Neural cell (in vitro differentiated cells): ENCODE data around the gene AMFR. TPM values are rescaled to one million over a fixed set of nuclear protein-coding genes. Genes with fewer than 3 reads are reported as not detected.
"Not testable (repeated sequence)": the region's sequence is repeated elsewhere in the genome, so short reads cannot be mapped to it uniquely, and the experiment has no call there.

ENCODE experiments used
- H2AFZ ChIP-seq: fragments of 200-600, 300-800 bp; sonication (generic), shearing (Covaris generic); 2 replicates; pipeline ENCODE4 v1.6.0; 2014; ENCODE audit warnings: low read depth, mild to moderate bottlenecking, antibody characterized with exemption, low read length, moderate library complexity
- H3F3A ChIP-seq: fragments of 200-600 bp; shearing (Covaris generic); 2 replicates; pipeline ENCODE4 v1.6.1; 2016; ENCODE audit warnings: mild to moderate bottlenecking, moderate library complexity, mixed read lengths, antibody characterized with exemption, low read length; ENCODE audit not compliant: insufficient read depth, poor library complexity, severe bottlenecking
- H3K27ac ChIP-seq: fragments of 200-600, 300-800 bp; sonication (generic), shearing (Covaris generic); 2 replicates; pipeline ENCODE4 v1.5.1; 2014; ENCODE audit warnings: mild to moderate bottlenecking, low read length, moderate library complexity
- H3K27me3 ChIP-seq: fragments of 300-800, 200-600 bp; sonication (generic), shearing (Covaris generic); 2 replicates; pipeline ENCODE4 v1.6.0; 2014; ENCODE audit warnings: mild to moderate bottlenecking, low read depth, low read length, moderate library complexity; ENCODE audit not compliant: insufficient read depth
- H3K36me3 ChIP-seq: fragments of 300-800, 200-600 bp; sonication (generic), shearing (Covaris generic); 2 replicates; pipeline ENCODE4 v1.5.1; 2014; ENCODE audit warnings: mild to moderate bottlenecking, antibody characterized with exemption, low read length, moderate library complexity; ENCODE audit not compliant: insufficient read depth
- H3K4me2 ChIP-seq: fragments of 300-800, 200-600 bp; sonication (generic), shearing (Covaris generic); 2 replicates; pipeline ENCODE4 v1.6.0; 2014; ENCODE audit warnings: mild to moderate bottlenecking, low read length
- H3K4me3 ChIP-seq: fragments of 300-800, 200-600 bp; sonication (generic), shearing (Covaris generic); 2 replicates; pipeline ENCODE4 v1.5.1; 2014; ENCODE audit warnings: mild to moderate bottlenecking, low read length, moderate library complexity
- H3K79me2 ChIP-seq: fragments of 200-600 bp; shearing (Covaris generic); replicated peaks from 2 replicates; pipeline ENCODE4 v1.6.0; 2014; ENCODE audit warnings: mild to moderate bottlenecking, low read length, moderate library complexity; ENCODE audit not compliant: insufficient read depth
- H3K9ac ChIP-seq: fragments of 300-800, 200-600 bp; sonication (generic), shearing (Covaris generic); 2 replicates; pipeline ENCODE4 v1.6.1; 2016; ENCODE audit warnings: mild to moderate bottlenecking, low read length, mixed read lengths
- H3K9me2 ChIP-seq: fragments of 200-600 bp; shearing (Covaris generic); 2 replicates; pipeline ENCODE4 v1.6.1; 2016; ENCODE audit warnings: mild to moderate bottlenecking, low read length, mixed read lengths; ENCODE audit not compliant: insufficient read depth
- H3K9me3 ChIP-seq: fragments of 200-600, 300-800 bp; sonication (generic), shearing (Covaris generic); 2 replicates; pipeline ENCODE4 v1.6.1; 2016; ENCODE audit warnings: mild to moderate bottlenecking, mixed run types, low read length, moderate library complexity, mixed read lengths
- H4K20me1 ChIP-seq: fragments of 200-600 bp; shearing (Covaris generic); 2 replicates; pipeline ENCODE4 v1.6.1; 2016; ENCODE audit warnings: mild to moderate bottlenecking, mixed run types; ENCODE audit not compliant: insufficient read depth
- EP300 ChIP-seq: fragments of 450-650 bp; conservative IDR thresholded peaks from 2 replicates; pipeline ENCODE4 v1.6.1; 2014; ENCODE audit warnings: antibody characterized with exemption, mild to moderate bottlenecking, moderate library complexity; ENCODE audit not compliant: poor library complexity, severe bottlenecking
- EZH2 ChIP-seq: fragments of 200-600, 300-800 bp; shearing (Covaris generic), sonication (generic); IDR thresholded peaks from 2 replicates; pipeline ENCODE4 v1.6.1; 2014; ENCODE audit warnings: antibody characterized with exemption, low read length, borderline replicate concordance, mild to moderate bottlenecking; ENCODE audit not compliant: insufficient read depth, poor library complexity, severe bottlenecking
- MXI1 ChIP-seq: fragments of 450-650 bp; conservative IDR thresholded peaks from 2 replicates; pipeline ENCODE4 v1.6.1; 2014; ENCODE audit warnings: antibody characterized with exemption, mild to moderate bottlenecking; ENCODE audit not compliant: poor library complexity, severe bottlenecking
- RAD21 ChIP-seq: fragments of 450-650 bp; conservative IDR thresholded peaks from 2 replicates; pipeline ENCODE4 v1.6.1; 2014; ENCODE audit warnings: antibody characterized with exemption, mild to moderate bottlenecking, moderate library complexity
- SMC3 ChIP-seq: fragments of 450-650 bp; conservative IDR thresholded peaks from 2 replicates; pipeline ENCODE4 v1.6.1; 2014; ENCODE audit warnings: antibody characterized with exemption, mild to moderate bottlenecking, moderate library complexity; ENCODE audit not compliant: poor library complexity
- TAF1 ChIP-seq: IDR thresholded peaks from 2 replicates; pipeline ENCODE4 v1.6.1; 2012; ENCODE audit warnings: low read depth
- polyA plus RNA-seq: library from polyadenylated mRNA; depleted of rRNA; stranded (reverse); fragments of >200 nt; gene quantifications from 2 replicates; pipeline ENCODE4 v1.2.3, GENCODE V29; 2014
- TF ChIP-seq, protein P1 (sequence below): fragments of 450-650 bp; IDR thresholded peaks from 2 replicates; pipeline ENCODE4 v1.5.1; 2014; ENCODE audit warnings: antibody characterized with exemption, mild to moderate bottlenecking, moderate library complexity; ENCODE audit not compliant: poor library complexity, severe bottlenecking
- TF ChIP-seq, protein P2 (sequence below): IDR thresholded peaks from 2 replicates; pipeline ENCODE4 v1.6.1; 2012; ENCODE audit warnings: borderline replicate concordance

Gene AMFR
- polyA plus RNA-seq, 1 donor from 2014 or later, result 101 TPM

DNA sequence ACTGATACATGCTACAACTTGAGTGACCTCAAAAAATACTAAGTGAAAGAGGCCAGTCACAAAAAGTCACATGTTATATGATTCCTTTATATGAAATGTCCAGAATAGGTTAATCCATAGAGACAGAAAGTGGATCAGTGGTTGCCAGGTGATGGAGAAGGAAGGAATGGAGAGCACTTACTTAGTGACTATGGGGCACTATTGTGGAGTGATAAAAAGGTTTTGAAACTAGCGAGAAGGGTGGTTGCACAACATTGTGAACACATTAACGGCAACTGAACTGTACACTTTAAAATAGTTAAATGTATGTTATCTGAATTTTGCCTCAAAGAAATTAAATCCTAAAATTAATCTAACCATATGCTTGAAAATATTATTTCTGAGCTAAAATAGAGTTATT, 25.9 kb downstream of the AMFR start:
- H3K9me2 ChIP-seq, result no peaks in the 10 kb centered on the region
- no peaks in the 10 kb centered on the region for H3K79me2 ChIP-seq
- H3F3A ChIP-seq, result no peaks in the 10 kb centered on the region
- no peak overlapping the region for H3K9ac ChIP-seq
- H3K4me3 ChIP-seq, result no peak overlapping the region
- H3K4me2 ChIP-seq, result no peak overlapping the region
- H3K36me3 ChIP-seq, result peaks cover 11% of the 10 kb centered on the region
- H3K27me3 ChIP-seq, result no peaks in the 10 kb centered on the region
- H3K9me3 ChIP-seq, result no peaks in the 10 kb centered on the region
- H4K20me1 ChIP-seq, result no peaks in the 10 kb centered on the region
- H3K27ac ChIP-seq, result no peak overlapping the region
- H2AFZ ChIP-seq, result no peak overlapping the region
- no peak for TF ChIP-seq MXI1
- no peak for TF ChIP-seq EZH2
- no peak for TF ChIP-seq TAF1
- TF ChIP-seq, protein P1, sequence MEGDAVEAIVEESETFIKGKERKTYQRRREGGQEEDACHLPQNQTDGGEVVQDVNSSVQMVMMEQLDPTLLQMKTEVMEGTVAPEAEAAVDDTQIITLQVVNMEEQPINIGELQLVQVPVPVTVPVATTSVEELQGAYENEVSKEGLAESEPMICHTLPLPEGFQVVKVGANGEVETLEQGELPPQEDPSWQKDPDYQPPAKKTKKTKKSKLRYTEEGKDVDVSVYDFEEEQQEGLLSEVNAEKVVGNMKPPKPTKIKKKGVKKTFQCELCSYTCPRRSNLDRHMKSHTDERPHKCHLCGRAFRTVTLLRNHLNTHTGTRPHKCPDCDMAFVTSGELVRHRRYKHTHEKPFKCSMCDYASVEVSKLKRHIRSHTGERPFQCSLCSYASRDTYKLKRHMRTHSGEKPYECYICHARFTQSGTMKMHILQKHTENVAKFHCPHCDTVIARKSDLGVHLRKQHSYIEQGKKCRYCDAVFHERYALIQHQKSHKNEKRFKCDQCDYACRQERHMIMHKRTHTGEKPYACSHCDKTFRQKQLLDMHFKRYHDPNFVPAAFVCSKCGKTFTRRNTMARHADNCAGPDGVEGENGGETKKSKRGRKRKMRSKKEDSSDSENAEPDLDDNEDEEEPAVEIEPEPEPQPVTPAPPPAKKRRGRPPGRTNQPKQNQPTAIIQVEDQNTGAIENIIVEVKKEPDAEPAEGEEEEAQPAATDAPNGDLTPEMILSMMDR, result no peak

DNA sequence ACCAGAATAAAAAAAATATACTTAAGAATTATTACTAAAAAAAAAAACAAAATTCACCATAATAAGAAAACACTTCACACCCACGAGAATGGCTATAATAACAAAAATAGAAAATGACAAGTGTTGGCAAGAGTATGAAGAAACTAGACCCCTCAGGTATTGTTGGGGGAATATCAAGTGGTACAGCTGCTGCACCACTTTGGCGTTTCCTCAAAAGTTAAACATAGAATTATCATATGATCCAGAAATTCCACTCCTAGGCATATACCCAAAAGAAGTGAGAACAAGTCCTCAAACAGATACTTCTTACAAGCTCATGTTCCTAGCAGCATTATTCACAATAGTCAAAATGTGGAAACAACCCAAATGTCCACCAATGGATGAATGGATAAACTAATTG, 26.3 kb downstream of the AMFR start:
- TF ChIP-seq MXI1, result no peak
- TF ChIP-seq, protein P2, sequence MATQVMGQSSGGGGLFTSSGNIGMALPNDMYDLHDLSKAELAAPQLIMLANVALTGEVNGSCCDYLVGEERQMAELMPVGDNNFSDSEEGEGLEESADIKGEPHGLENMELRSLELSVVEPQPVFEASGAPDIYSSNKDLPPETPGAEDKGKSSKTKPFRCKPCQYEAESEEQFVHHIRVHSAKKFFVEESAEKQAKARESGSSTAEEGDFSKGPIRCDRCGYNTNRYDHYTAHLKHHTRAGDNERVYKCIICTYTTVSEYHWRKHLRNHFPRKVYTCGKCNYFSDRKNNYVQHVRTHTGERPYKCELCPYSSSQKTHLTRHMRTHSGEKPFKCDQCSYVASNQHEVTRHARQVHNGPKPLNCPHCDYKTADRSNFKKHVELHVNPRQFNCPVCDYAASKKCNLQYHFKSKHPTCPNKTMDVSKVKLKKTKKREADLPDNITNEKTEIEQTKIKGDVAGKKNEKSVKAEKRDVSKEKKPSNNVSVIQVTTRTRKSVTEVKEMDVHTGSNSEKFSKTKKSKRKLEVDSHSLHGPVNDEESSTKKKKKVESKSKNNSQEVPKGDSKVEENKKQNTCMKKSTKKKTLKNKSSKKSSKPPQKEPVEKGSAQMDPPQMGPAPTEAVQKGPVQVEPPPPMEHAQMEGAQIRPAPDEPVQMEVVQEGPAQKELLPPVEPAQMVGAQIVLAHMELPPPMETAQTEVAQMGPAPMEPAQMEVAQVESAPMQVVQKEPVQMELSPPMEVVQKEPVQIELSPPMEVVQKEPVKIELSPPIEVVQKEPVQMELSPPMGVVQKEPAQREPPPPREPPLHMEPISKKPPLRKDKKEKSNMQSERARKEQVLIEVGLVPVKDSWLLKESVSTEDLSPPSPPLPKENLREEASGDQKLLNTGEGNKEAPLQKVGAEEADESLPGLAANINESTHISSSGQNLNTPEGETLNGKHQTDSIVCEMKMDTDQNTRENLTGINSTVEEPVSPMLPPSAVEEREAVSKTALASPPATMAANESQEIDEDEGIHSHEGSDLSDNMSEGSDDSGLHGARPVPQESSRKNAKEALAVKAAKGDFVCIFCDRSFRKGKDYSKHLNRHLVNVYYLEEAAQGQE, result no peak
- no peak for TF ChIP-seq EP300
- TF ChIP-seq SMC3, result no peak
- no peak for TF ChIP-seq EZH2
- no peak for TF ChIP-seq TAF1
- no peak for TF ChIP-seq RAD21
- no peaks in the 10 kb centered on the region for H3K79me2 ChIP-seq
- H3K27me3 ChIP-seq, result no peaks in the 10 kb centered on the region
- no peak overlapping the region for H3K27ac ChIP-seq
- H3K36me3 ChIP-seq, result peaks cover 11% of the 10 kb centered on the region
- no peaks in the 10 kb centered on the region for H4K20me1 ChIP-seq
- no peak overlapping the region for H3K4me2 ChIP-seq
- no peaks in the 10 kb centered on the region for H3K9me3 ChIP-seq
- H3K9me2 ChIP-seq, result no peaks in the 10 kb centered on the region
- H2AFZ ChIP-seq, result no peak overlapping the region
- no peaks in the 10 kb centered on the region for H3F3A ChIP-seq
- no peak overlapping the region for H3K9ac ChIP-seq
- H3K4me3 ChIP-seq, result no peak overlapping the region

DNA sequence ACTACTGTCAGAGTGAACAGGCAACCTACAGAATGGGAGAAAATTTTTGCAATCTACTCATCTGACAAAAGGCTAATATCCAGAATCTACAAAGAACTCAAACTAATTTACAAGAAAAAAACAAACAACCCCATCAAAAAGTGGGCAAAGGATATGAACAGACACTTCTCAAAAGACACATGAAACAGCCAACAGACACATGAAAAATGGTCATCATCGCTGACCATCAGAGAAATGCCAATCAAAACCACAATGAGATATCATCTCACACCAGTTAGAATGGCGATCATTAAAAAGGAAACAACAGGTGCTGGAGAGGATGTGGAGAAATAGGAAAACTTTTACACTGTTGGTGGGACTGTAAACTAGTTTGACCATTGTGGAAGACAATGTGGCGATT, 28.6 kb downstream of the AMFR start:
- H2AFZ ChIP-seq, H3K4me2 ChIP-seq, H3K4me3 ChIP-seq, H3K9me3 ChIP-seq, H3K27me3 ChIP-seq, H3K79me2 ChIP-seq, H3K9me2 ChIP-seq, H3K36me3 ChIP-seq, H4K20me1 ChIP-seq, H3K27ac ChIP-seq, H3F3A ChIP-seq, H3K9ac ChIP-seq: not testable (repeated sequence)
